Progenitor cell of endocrine pancreas (in vitro differentiated cells): ENCODE results near the gene PRSS1. TPM values are rescaled to one million over a fixed set of nuclear protein-coding genes. Genes with fewer than 3 reads are reported as not detected.

Experiments used
- DNase-seq: peaks from one replicate; pipeline ENCODE4 v3.0.0; 2021; ENCODE audit warnings: low spot score; ENCODE audit not compliant: unreplicated experiment
- H3K27ac Mint-ChIP-seq: 2 replicates; pipeline ENCODE4 v1.8.0; 2021; ENCODE audit warnings: mild to moderate bottlenecking, moderate library complexity, mixed read lengths
- H3K27me3 Mint-ChIP-seq: 2 replicates; pipeline ENCODE4 v1.8.0; 2021; ENCODE audit warnings: mixed read lengths
- H3K36me3 Mint-ChIP-seq: 2 replicates; pipeline ENCODE4 v1.8.0; 2022; ENCODE audit warnings: mixed read lengths; ENCODE audit not compliant: insufficient read depth
- H3K4me1 Mint-ChIP-seq: 2 replicates; pipeline ENCODE4 v1.8.0; 2021; ENCODE audit warnings: low read depth, mixed read lengths
- H3K4me3 Mint-ChIP-seq: 2 replicates; pipeline ENCODE4 v1.8.0; 2021; ENCODE audit warnings: low read depth, mild to moderate bottlenecking, moderate library complexity, mixed read lengths
- H3K9me3 Mint-ChIP-seq: 2 replicates; pipeline ENCODE4 v1.8.0; 2021; ENCODE audit warnings: low read depth, mixed read lengths
- CTCF ChIP-seq: fragments of 200-600 bp; sonication (generic); IDR thresholded peaks from one replicate; pipeline ENCODE4 v1.5.0; 2021; ENCODE audit warnings: antibody characterized with exemption, mild to moderate bottlenecking; ENCODE audit not compliant: unreplicated experiment
- total RNA-seq: library from RNA; stranded (reverse); gene quantifications from 2 replicates; pipeline ENCODE4 v1.2.1, GENCODE V29; 2021

The PRSS1 gene
- total RNA-seq, 1 donor from 2014 or later, result 32.1 TPM

- no peak overlapping the region for H3K4me3 Mint-ChIP-seq
- H3K27ac Mint-ChIP-seq, result no peak overlapping the region
- no peak for TF ChIP-seq CTCF
- H3K36me3 Mint-ChIP-seq, result no peaks in the 10 kb centered on the region
- H3K27me3 Mint-ChIP-seq, result peaks cover 78% of the 10 kb centered on the region
- no peaks in the 10 kb centered on the region for H3K9me3 Mint-ChIP-seq
- peaks cover 4% of the 10 kb centered on the region for H3K4me1 Mint-ChIP-seq
- DNase-seq, result no peak
Observed at GRCh38 chr7:142801601-142802295, 52.5 kb downstream of the PRSS1 start.

GRCh38 chr7:142802301-142802700, 53.0 kb downstream of the PRSS1 start:
- Mint-ChIP-seq H3K27me3 (peaks cover 83% of the 10 kb centered on the region), H3K27ac (no peak overlapping the region), H3K4me1 (peaks cover 4% of the 10 kb centered on the region), H3K4me3 (no peak overlapping the region), H3K36me3 (no peaks in the 10 kb centered on the region), H3K9me3 (no peaks in the 10 kb centered on the region)
- TF ChIP-seq CTCF, result no peak
- DNase-seq, result no peak

Other genes starting within 250 kb of the PRSS1 start
- gene PRSS2, start 21.5 kb downstream of the PRSS1 start, total RNA-seq, result 3.9 and 5.3 TPM in 2 replicates
- gene EPHB6, start 105.6 kb downstream of the PRSS1 start, total RNA-seq, result 24.8 and 28.8 TPM in 2 replicates
- gene TRPV6, start 136.3 kb downstream of the PRSS1 start, total RNA-seq, result 5.7 and 6.2 TPM in 2 replicates
- gene TRPV5, start 184.3 kb downstream of the PRSS1 start, total RNA-seq, result 0.13 and 0.14 TPM in 2 replicates
- gene LLCFC1, start 190.0 kb downstream of the PRSS1 start, total RNA-seq, result not detected in 2 replicates
- 1.7 and 1.9 TPM in 2 replicates for gene KEL, start 212.9 kb downstream of the PRSS1 start, total RNA-seq